Measurements from ENCODE around the gene THBS2. TPM values are rescaled to one million over a fixed set of nuclear protein-coding genes. Genes with fewer than 3 reads are reported as not detected.

THBS2 gene
- total RNA-seq, 3 donors from 2014 or later = 3.7 to 39.1 (median 4.0) TPM

- intact Hi-C loops (cut with DNase I, micrococcal nuclease) = no loop called here
- peak in 2 of 3 donors; percentile 38 to 75 for DNase-seq
- Histone ChIP-seq H3K36me3 (ENCODE audit: low read depth) (no peaks in the 10 kb centered on the region), H3K9me3 (no peaks in the 10 kb centered on the region), H3K4me3 (no peak overlapping the region), H3K4me1 (ENCODE audit: low read depth) (no peaks in the 10 kb centered on the region)
- ATAC-seq = peak; percentile 58
- TF ChIP-seq CTCF (IDR thresholded peaks at IDR 0.05) = no peak
These were observed 63.5 kb downstream of the THBS2 start for GRCh38 chr6:169190144-169190584.

DNA sequence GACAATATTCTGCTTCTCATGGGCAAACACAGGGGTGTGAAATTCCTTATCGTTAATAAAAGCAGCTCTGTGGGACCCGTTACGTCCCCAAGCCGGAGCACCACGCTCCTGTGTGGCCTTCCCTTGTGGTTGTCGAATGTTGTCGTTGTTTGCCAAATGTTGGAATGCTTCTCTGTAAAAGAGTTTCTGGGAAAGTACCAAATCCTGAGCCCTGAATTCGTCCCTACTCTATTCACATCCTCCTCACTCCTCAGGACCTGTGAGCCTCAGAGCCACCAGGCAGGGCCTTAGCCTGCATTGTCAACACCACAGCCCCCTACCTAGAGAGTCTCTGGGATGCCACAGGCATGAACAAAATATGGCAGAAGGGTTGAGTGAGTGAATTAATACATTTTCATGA is 64.0 kb downstream of the THBS2 start:
- Histone ChIP-seq H3K4me1 (ENCODE audit: low read depth) (no peaks in the 10 kb centered on the region), H3K9me3 (no peaks in the 10 kb centered on the region), H3K4me3 (no peak overlapping the region), H3K36me3 (ENCODE audit: low read depth) (no peaks in the 10 kb centered on the region)
- ATAC-seq (no peak), DNase-seq (no peak)
- no peak for TF ChIP-seq CTCF (IDR thresholded peaks at IDR 0.05)
- intact Hi-C loops (cut with DNase I, micrococcal nuclease) = no loop called here

GRCh38 chr6:169189182-169189581 is 64.5 kb downstream of the THBS2 start:
- Histone ChIP-seq H3K36me3 (ENCODE audit: low read depth) (no peaks in the 10 kb centered on the region), H3K9me3 (no peaks in the 10 kb centered on the region), H3K4me1 (ENCODE audit: low read depth) (no peaks in the 10 kb centered on the region), H3K4me3 (no peak overlapping the region)
- DNase-seq = no peak
- TF ChIP-seq CTCF (IDR thresholded peaks at IDR 0.05) = no peak
- intact Hi-C loops (cut with DNase I, micrococcal nuclease) = no loop called here
- no peak for ATAC-seq

DNA sequence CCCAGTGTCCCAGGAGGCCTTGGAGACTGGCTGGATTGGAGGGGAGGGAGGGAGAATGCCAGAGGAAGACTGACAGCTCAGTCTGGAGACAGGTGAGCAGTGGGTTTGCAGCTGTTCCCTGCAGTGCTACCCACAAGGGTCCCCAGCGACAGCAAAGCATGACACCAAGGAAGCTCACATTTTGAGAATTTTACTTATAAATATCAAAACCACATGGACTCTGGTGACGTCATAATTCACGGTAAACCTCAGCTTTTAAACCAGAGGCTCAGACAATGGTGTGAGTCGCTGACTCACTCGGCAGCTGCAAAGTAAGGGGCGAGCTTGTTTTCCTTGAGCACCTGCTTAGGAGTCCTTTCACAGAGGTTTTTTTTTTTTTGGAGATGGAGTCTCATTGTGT is 65.2 kb downstream of the THBS2 start:
- intact Hi-C loops (cut with DNase I, micrococcal nuclease) = no loop called here
- ATAC-seq (peak; percentile 15), DNase-seq (no peak)

DNA sequence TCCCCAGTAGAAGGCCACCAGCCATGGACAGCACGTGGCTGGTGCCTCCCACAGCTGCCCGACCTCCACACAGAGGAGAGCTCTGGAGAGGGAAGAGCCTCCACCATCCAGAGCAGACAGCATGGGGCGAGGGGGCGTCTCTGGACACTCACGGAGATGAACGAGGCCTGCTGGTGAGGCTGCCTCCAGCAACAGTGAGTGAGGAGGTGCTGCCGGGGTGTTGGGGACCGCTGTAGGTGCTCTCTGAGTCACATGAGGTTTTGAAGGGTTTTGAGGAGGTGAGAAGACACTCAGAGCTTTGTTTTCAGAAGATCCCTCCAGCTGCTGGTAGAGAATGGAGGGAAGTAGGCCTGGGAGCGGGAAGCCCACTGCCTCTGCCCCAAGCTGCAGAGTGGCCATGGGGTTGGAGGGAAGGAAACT is 65.6 kb downstream of the THBS2 start:
- no peak for TF ChIP-seq CTCF (IDR thresholded peaks at IDR 0.05)
- Histone ChIP-seq H3K36me3 (ENCODE audit: low read depth) (no peaks in the 10 kb centered on the region), H3K4me1 (ENCODE audit: low read depth) (no peaks in the 10 kb centered on the region), H3K4me3 (no peak overlapping the region), H3K9me3 (no peaks in the 10 kb centered on the region)
- intact Hi-C loops (cut with DNase I, micrococcal nuclease) = no loop called here
- no peak for ATAC-seq
- no peak for DNase-seq

More for the DNA sequence above, 65.2 kb downstream of the THBS2 start:
- no peak for TF ChIP-seq CTCF (IDR thresholded peaks at IDR 0.05)
- H3K36me3 ChIP-seq (ENCODE audit: low read depth) = no peaks in the 10 kb centered on the region
- no peaks in the 10 kb centered on the region for H3K4me1 ChIP-seq (ENCODE audit: low read depth)
- H3K9me3 ChIP-seq = no peaks in the 10 kb centered on the region
- H3K4me3 ChIP-seq = no peak overlapping the region

All from mucosa of descending colon (tissue), 3 donors.